Upper lobe of right lung (tissue), 1 donor: ENCODE measurements around the gene NAP1L5. TPM values are rescaled to one million over a fixed set of nuclear protein-coding genes. Genes with fewer than 3 reads are reported as not detected.

ENCODE experiments used
- ATAC-seq: fragments of 200-7000 bp; cut with Tn5 transposase; one replicate; pipeline ENCODE4 v1.9.1; 2020; ENCODE audit warnings: mild to moderate bottlenecking, moderate library complexity
- DNase-seq: peaks from one replicate; pipeline ENCODE4 v3.0.0-alpha.2; 2020
- H3K27ac ChIP-seq: fragments of 200-600 bp; one replicate; pipeline ENCODE4 v1.8.0; 2022
- H3K27me3 ChIP-seq: fragments of 200-600 bp; one replicate; pipeline ENCODE4 v1.8.0; 2022; ENCODE audit warnings: mild to moderate bottlenecking
- H3K36me3 ChIP-seq: fragments of 200-600 bp; one replicate; pipeline ENCODE4 v1.8.0; 2022
- H3K4me1 ChIP-seq: fragments of 200-600 bp; one replicate; pipeline ENCODE4 v1.8.0; 2022
- H3K4me3 ChIP-seq: fragments of 200-600 bp; one replicate; pipeline ENCODE4 v1.8.0; 2022; ENCODE audit warnings: mild to moderate bottlenecking
- H3K9me3 ChIP-seq: fragments of 200-600 bp; one replicate; pipeline ENCODE4 v1.8.0; 2022
- CTCF ChIP-seq: fragments of 200-600 bp; IDR thresholded peaks from one replicate; pipeline ENCODE4 v1.8.0; 2022; ENCODE audit warnings: antibody characterized with exemption
- intact Hi-C: fragments of 100-400 bp; cut with DNase I; formaldehyde crosslinking; loops from one replicate; pipeline ENCODE4 v1.11.0; 2022
- total RNA-seq: library from RNA; stranded (reverse); fragmentation: NEBNext Ultra II Directional; extraction: Animal tissue kit (Norgen Biotek cat#: 25700); gene quantifications from one replicate; pipeline ENCODE4 v1.2.1, GENCODE V29; 2021
- donor health status: DM: no; HTN: yes; CAD: no; lungs with severe emphysema.

The NAP1L5 gene
- total RNA-seq, 1 donor from 2014 or later: 3.2 TPM

- no peaks in the 10 kb centered on the region for H3K27me3 ChIP-seq
- DNase-seq (no peak), ATAC-seq (no peak)
- no peak overlapping the region for H3K27ac ChIP-seq
- H3K4me1 ChIP-seq: no peaks in the 10 kb centered on the region
- no peak overlapping the region for H3K4me3 ChIP-seq
- H3K36me3 ChIP-seq: peaks cover 51% of the 10 kb centered on the region
- no peaks in the 10 kb centered on the region for H3K9me3 ChIP-seq
- no peak for TF ChIP-seq CTCF
- intact Hi-C loops: no loop called here
These were observed 12.4 kb upstream of the NAP1L5 start for GRCh38 chr4:88709989-88710388.

DNA sequence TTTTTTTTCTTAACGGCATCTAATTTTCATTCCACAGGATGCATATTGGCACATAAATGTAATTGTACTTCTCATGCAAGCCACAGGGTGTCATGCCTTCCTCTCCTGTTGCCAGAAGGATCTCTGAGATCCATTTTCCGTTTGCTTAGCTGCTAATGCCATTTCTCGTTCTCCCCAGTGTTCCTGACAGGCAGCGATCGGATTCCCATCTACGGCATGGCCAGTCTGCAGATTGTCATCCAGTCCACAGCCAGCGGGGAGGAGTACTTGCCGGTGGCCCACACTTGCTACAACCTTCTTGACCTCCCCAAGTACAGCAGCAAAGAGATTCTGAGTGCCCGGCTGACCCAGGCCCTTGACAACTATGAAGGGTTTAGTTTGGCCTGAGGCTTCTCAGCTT is 8.9 kb upstream of the NAP1L5 start:
- DNase-seq: no peak
- Histone ChIP-seq H3K27ac (no peak overlapping the region), H3K27me3 (no peaks in the 10 kb centered on the region), H3K4me3 (no peak overlapping the region), H3K9me3 (no peaks in the 10 kb centered on the region), H3K36me3 (peaks cover 54% of the 10 kb centered on the region), H3K4me1 (no peaks in the 10 kb centered on the region)
- peak; percentile 54 for TF ChIP-seq CTCF
- intact Hi-C loops: no loop called here
- ATAC-seq: peak; percentile 80

GRCh38 chr4:88705805-88706492 is 8.3 kb upstream of the NAP1L5 start:
- intact Hi-C loops: no loop called here
- no peak overlapping the region for H3K27ac ChIP-seq
- H3K9me3 ChIP-seq: no peaks in the 10 kb centered on the region
- ATAC-seq (no peak), DNase-seq (no peak)
- no peaks in the 10 kb centered on the region for H3K4me1 ChIP-seq
- no peak for TF ChIP-seq CTCF
- H3K36me3 ChIP-seq: peaks cover 49% of the 10 kb centered on the region
- H3K27me3 ChIP-seq: no peaks in the 10 kb centered on the region
- H3K4me3 ChIP-seq: no peak overlapping the region

DNA sequence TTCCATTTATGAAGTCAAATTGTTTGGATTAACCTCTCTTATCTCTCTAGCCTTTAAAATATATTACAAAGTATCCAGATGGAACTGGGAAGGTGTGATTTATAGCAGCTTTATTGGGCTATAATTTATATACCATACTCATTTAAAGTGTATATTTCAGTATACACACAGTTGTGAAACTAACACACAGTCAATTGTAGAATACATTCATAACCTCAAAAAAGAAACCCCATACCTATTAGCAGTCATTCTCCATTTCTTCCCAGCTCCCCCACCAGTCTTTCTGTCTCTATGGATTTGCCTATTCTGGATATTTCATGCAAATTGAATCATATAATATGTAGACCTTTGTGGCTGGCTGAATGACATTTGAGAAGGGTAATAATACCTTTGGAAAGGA is 7.6 kb upstream of the NAP1L5 start:
- H3K4me3 ChIP-seq: no peak overlapping the region
- H3K36me3 ChIP-seq: peaks cover 41% of the 10 kb centered on the region
- H3K4me1 ChIP-seq: no peaks in the 10 kb centered on the region
- intact Hi-C loops: no loop called here
- H3K27me3 ChIP-seq: no peaks in the 10 kb centered on the region
- H3K9me3 ChIP-seq: no peaks in the 10 kb centered on the region
- TF ChIP-seq CTCF: no peak
- no peak for ATAC-seq
- no peak overlapping the region for H3K27ac ChIP-seq
- DNase-seq: no peak

- ATAC-seq (no peak), DNase-seq (no peak)
- H3K27ac ChIP-seq: no peak overlapping the region
- no peaks in the 10 kb centered on the region for H3K27me3 ChIP-seq
- no peak overlapping the region for H3K4me3 ChIP-seq
- peaks cover 33% of the 10 kb centered on the region for H3K36me3 ChIP-seq
- H3K4me1 ChIP-seq: no peaks in the 10 kb centered on the region
- TF ChIP-seq CTCF: no peak
- no peaks in the 10 kb centered on the region for H3K9me3 ChIP-seq
- intact Hi-C loops: no loop called here
These were observed 5.2 kb upstream of the NAP1L5 start for GRCh38 chr4:88702782-88703181.

DNA sequence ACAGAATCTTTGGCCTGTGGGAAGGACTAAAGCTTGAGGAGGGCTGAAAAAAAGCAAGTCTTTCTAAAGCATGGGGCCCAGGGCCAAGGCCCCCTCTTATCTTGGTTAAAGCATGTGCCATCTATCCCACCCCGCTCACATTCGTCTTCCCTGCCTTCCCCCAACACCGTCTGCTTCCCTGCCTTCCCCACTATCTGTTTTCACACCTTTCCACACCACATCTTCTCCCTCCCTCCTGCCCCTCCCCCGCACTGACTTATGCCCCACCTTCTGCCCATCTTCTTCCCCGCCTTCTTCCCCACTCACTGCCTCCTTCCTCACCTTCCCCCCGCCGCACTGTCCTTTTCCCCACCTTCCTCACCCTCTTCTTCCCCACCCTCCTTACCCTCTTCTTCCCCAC is 890 bp upstream of the NAP1L5 start:
- Histone ChIP-seq H3K36me3 (no peaks in the 10 kb centered on the region), H3K27me3 (no peaks in the 10 kb centered on the region), H3K9me3 (no peaks in the 10 kb centered on the region), H3K27ac (no peak overlapping the region), H3K4me3 (no peak overlapping the region), H3K4me1 (no peaks in the 10 kb centered on the region)
- TF ChIP-seq CTCF: no peak
- DNase-seq: no peak
- no peak for ATAC-seq
- intact Hi-C loops: no loop called here
